ENCODE measurements around the gene FBN2. TPM values are rescaled to one million over a fixed set of nuclear protein-coding genes. Genes with fewer than 3 reads are reported as not detected.
"Not testable (repeated sequence)": the region's sequence is repeated elsewhere in the genome, so short reads cannot be mapped to it uniquely, and the experiment has no call there.

Gene FBN2
- total and polyA plus RNA-seq, 2 experiments from 2014 or later: 725 to 2,094 TPM

DNA sequence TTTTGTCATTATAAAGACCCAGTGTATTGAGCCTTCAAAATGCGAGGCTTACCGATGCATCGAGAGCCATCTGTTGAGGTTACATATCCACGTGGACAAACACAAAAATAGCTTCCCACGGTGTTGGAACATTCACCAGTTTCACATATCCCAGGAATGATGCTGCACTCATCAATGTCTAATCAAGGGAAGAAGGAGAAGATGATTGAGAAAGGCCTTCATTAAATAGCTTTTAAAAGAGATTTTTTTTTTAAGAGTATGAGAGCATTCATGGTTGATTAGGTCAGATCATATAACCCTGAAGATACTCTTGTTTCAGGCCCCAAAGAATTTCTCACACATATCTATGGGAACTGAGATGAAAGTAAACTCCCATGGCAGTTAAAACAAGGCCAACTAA lies 129.4 kb downstream of the FBN2 start:
- TF ChIP-seq, protein P1, sequence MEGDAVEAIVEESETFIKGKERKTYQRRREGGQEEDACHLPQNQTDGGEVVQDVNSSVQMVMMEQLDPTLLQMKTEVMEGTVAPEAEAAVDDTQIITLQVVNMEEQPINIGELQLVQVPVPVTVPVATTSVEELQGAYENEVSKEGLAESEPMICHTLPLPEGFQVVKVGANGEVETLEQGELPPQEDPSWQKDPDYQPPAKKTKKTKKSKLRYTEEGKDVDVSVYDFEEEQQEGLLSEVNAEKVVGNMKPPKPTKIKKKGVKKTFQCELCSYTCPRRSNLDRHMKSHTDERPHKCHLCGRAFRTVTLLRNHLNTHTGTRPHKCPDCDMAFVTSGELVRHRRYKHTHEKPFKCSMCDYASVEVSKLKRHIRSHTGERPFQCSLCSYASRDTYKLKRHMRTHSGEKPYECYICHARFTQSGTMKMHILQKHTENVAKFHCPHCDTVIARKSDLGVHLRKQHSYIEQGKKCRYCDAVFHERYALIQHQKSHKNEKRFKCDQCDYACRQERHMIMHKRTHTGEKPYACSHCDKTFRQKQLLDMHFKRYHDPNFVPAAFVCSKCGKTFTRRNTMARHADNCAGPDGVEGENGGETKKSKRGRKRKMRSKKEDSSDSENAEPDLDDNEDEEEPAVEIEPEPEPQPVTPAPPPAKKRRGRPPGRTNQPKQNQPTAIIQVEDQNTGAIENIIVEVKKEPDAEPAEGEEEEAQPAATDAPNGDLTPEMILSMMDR (IDR thresholded peaks at IDR 0.05; ENCODE audit: low read depth, low read length): no peak
- peak overlapping the region; percentile 76 for H3K27ac ChIP-seq
- no peaks in the 10 kb centered on the region for H3K27me3 ChIP-seq
- no peak for DNase-seq (ENCODE audit: low read depth in 1 of 2, low spot score in 1 of 2)
- H3K9me3 ChIP-seq (ENCODE audit: low read depth): no peaks in the 10 kb centered on the region
- no peak overlapping the region for H3K4me3 ChIP-seq
- H3K4me1 ChIP-seq (ENCODE audit: low read depth): peaks cover 22% of the 10 kb centered on the region
- H3K36me3 ChIP-seq: peaks cover 83% of the 10 kb centered on the region

DNA sequence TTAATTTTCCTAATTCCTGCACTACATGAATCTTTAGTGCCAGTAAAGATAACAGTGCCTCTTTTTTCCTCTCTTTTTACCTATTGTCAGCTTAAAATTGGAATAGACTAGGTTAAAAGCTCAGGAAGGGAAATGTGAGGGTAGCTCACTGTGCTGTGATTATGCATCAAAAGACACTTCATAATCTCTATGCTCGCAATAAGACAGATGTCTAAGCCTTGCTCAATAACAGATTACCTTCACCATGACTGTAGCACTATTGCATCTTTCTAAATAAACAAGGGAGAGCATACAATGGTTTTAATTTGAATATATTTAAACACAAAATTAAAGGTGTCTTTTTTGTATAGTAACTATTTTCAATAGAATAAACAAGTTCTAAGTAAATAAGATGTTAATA lies 130.1 kb downstream of the FBN2 start:
- no peak overlapping the region for H3K4me3 ChIP-seq
- peak overlapping the region; percentile 76 for H3K27ac ChIP-seq
- TF ChIP-seq, protein P1 (IDR thresholded peaks at IDR 0.05; ENCODE audit: low read depth, low read length): no peak

DNA sequence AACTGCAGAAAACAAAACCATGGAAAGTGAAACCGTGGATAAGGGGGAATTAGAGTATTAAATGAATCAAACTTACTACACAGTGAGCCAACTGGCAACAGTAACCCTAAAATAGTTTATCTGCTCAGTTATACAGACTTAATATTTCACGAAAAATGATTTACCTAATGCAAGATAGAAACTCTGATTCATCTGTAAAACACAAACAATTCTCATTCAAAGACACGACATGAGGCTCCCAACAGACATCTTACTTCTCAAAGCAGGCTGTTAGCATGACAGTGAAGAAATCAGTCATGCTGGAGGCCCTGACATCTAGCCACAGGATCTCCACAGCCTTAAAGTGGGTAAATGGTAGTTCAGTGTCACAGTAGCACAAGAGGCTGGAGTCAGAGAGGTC lies 131.2 kb downstream of the FBN2 start:
- H3K27ac ChIP-seq: peak overlapping the region; percentile 76
- no peak overlapping the region for H3K4me3 ChIP-seq
- no peaks in the 10 kb centered on the region for H3K9me3 ChIP-seq (ENCODE audit: low read depth)
- no peak for DNase-seq (ENCODE audit: low read depth in 1 of 2, low spot score in 1 of 2)
- H3K36me3 ChIP-seq: peaks cover 95% of the 10 kb centered on the region
- peaks cover 22% of the 10 kb centered on the region for H3K4me1 ChIP-seq (ENCODE audit: low read depth)
- no peaks in the 10 kb centered on the region for H3K27me3 ChIP-seq
- TF ChIP-seq, protein P1 (IDR thresholded peaks at IDR 0.05; ENCODE audit: low read depth, low read length): no peak

More for the DNA sequence above, 130.1 kb downstream of the FBN2 start:
- Histone ChIP-seq H3K4me1 (ENCODE audit: low read depth) (peaks cover 22% of the 10 kb centered on the region), H3K9me3 (ENCODE audit: low read depth) (no peaks in the 10 kb centered on the region), H3K36me3 (peaks cover 90% of the 10 kb centered on the region), H3K27me3 (no peaks in the 10 kb centered on the region)
- no peak for DNase-seq (ENCODE audit: low read depth in 1 of 2, low spot score in 1 of 2)

DNA sequence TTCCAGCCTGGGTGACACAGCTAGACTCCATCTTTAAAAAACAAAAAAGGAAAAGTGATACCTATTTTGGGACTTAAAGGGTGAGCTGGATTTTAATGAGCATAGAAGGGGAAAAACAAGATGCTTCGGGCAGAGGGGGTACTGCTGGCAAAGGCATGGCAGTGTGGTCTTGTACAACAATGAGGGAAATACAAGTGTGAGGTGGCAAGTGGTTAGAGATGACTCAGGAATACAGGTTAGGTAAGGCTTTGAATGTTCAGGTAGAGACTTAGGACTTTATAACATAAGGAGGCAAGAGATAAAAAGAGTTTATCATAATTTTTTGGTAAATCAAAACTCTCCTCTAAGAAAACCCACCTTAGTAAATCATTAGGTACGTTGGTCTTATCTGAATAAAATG lies 132.9 kb downstream of the FBN2 start:
- peak overlapping the region; percentile 76 for H3K27ac ChIP-seq
- H3K4me3 ChIP-seq: no peak overlapping the region
- no peaks in the 10 kb centered on the region for H3K27me3 ChIP-seq
- no peaks in the 10 kb centered on the region for H3K9me3 ChIP-seq (ENCODE audit: low read depth)
- TF ChIP-seq, protein P1 (IDR thresholded peaks at IDR 0.05; ENCODE audit: low read depth, low read length): no peak
- H3K4me1 ChIP-seq (ENCODE audit: low read depth): peaks cover 14% of the 10 kb centered on the region
- no peak for DNase-seq (ENCODE audit: low read depth in 1 of 2, low spot score in 1 of 2)
- H3K36me3 ChIP-seq: peaks cover 96% of the 10 kb centered on the region

DNA sequence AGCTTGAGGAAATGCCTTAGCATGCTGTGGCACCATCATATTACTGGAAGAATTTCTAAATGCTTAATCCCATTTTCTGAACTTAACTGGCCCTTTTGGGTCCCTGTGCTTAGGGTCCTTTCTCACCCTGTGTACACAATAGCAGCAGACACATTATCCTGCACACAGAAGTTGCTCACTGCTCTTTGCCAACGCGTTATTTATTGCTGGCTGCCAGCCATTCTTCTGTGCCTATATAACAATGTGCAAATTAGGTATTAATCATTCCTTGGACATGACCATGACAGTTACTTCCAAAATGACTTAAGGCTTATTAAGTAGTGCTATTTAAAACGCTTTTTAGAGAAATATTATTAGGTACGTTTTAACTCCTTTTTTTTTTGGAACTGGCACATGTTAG lies 134.7 kb downstream of the FBN2 start:
- peaks cover 92% of the 10 kb centered on the region for H3K36me3 ChIP-seq
- no peaks in the 10 kb centered on the region for H3K9me3 ChIP-seq (ENCODE audit: low read depth)
- H3K4me1 ChIP-seq (ENCODE audit: low read depth): no peaks in the 10 kb centered on the region
- no peak for DNase-seq (ENCODE audit: low read depth in 1 of 2, low spot score in 1 of 2)
- H3K4me3 ChIP-seq: no peak overlapping the region
- peak overlapping the region; percentile 76 for H3K27ac ChIP-seq
- TF ChIP-seq, protein P1 (IDR thresholded peaks at IDR 0.05; ENCODE audit: low read depth, low read length): no peak
- no peaks in the 10 kb centered on the region for H3K27me3 ChIP-seq

DNA sequence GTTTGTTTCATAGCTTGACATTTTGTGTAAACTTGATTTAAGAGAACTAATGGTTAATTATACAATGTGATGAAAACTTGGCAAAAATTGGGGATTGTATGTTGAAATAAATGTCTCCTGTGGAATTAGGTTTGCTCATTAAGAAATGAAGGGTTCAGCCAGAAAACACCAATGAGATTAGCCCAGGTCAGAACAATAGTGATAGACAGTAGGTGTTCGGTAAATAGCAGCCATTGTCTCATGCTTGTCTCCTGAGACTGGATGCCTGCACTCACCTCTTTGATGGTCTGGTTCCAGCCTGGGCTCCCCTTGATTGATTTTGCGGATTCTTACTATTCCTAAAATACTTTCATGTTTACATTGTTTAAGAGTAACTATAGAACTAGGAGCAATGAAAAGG lies 135.5 kb downstream of the FBN2 start:
- Histone ChIP-seq H3K4me3 (no peak overlapping the region), H3K9me3 (ENCODE audit: low read depth) (no peaks in the 10 kb centered on the region), H3K27ac (peak overlapping the region; percentile 76), H3K27me3 (no peaks in the 10 kb centered on the region), H3K4me1 (ENCODE audit: low read depth) (no peaks in the 10 kb centered on the region), H3K36me3 (peaks cover 83% of the 10 kb centered on the region)
- no peak for DNase-seq (ENCODE audit: low read depth in 1 of 2, low spot score in 1 of 2)
- TF ChIP-seq, protein P1 (IDR thresholded peaks at IDR 0.05; ENCODE audit: low read depth, low read length): no peak

DNA sequence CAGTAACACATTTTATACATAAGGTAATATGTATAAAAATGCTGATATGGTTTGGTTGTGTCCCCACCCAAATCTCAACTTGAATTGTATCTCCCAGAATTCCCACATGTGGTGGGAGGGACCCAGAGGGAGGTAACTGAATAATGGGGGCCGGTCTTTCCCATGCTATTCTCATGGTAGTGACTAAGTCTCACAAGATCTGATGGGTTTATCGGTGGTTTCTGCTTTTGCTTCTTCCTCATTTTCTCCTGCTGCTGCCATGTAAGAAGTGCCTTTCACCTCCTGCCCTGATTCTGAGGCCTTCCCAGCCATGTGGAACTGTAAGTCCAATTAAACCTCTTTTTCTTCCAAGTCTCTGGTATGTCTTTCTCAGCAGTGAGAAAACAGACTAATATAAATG lies 137.3 kb downstream of the FBN2 start:
- H3K4me3 ChIP-seq; H3K9me3 ChIP-seq (ENCODE audit: low read depth); H3K4me1 ChIP-seq (ENCODE audit: low read depth); DNase-seq (ENCODE audit: low read depth in 1 of 2, low spot score in 1 of 2); H3K27me3 ChIP-seq: not testable (repeated sequence)
- Histone ChIP-seq H3K36me3 (peaks cover 73% of the 10 kb centered on the region), H3K27ac (peak overlapping the region; percentile 76)

Data from cardiac muscle cell (in vitro differentiated cells and primary cell).